ENCODE results near the gene ROBO1. TPM values are rescaled to one million over a fixed set of nuclear protein-coding genes. Genes with fewer than 3 reads are reported as not detected.

The ROBO1 gene
- total and polyA plus RNA-seq, 4 donors = 1.0 to 30.3 (median 3.9) TPM

- H3K36me3 ChIP-seq (ENCODE audit: control insufficient read depth in 4 of 4, insufficient read depth in 3 of 4, low read depth in 1 of 4, low read length in 3 of 4) = no peaks in the 10 kb centered on the region
- TF ChIP-seq TAF1 (conservative IDR thresholded peaks at IDR 0.05) = no peak
- TF ChIP-seq NR2F2 (IDR thresholded peaks at IDR 0.05) = no peak
- TF ChIP-seq FOXA1 (IDR thresholded peaks at IDR 0.05) = no peak
- TF ChIP-seq EGR1 (IDR thresholded peaks at IDR 0.05; ENCODE audit: low read depth in 2 of 2) = no peak
- TF ChIP-seq GABPA (IDR thresholded peaks at IDR 0.05 in 1 of 2, conservative IDR thresholded peaks at IDR 0.05 in 1 of 2) = no peak
- TF ChIP-seq ATF3 (IDR thresholded peaks at IDR 0.05) = no peak
- TF ChIP-seq HNF4G (IDR thresholded peaks at IDR 0.05) = no peak
- TF ChIP-seq SP1 (IDR thresholded peaks at IDR 0.05) = no peak
- no peak for TF ChIP-seq HNF4A (conservative IDR thresholded peaks at IDR 0.05)
- no peaks in the 10 kb centered on the region for H3K9me3 ChIP-seq (ENCODE audit: control insufficient read depth in 4 of 4, low read length in 3 of 4)
- no peak overlapping the region for H3K9ac ChIP-seq (ENCODE audit: low read depth in 1 of 2, low read length in 2 of 2)
- no peak overlapping the region for H3K27ac ChIP-seq (ENCODE audit: low read depth in 1 of 2, low read length in 2 of 2)
- 93% methylated on average over 4 of the region's 4 CpGs for WGBS
- no peak for DNase-seq (ENCODE audit: low spot score)
- H3K27me3 ChIP-seq (ENCODE audit: control insufficient read depth in 4 of 4, insufficient read depth in 4 of 4, low read length in 3 of 4) = no peaks in the 10 kb centered on the region
- H3K4me3 ChIP-seq (ENCODE audit: low read depth in 1 of 3, low read length in 3 of 3) = no peak overlapping the region
- H3K4me1 ChIP-seq (ENCODE audit: control insufficient read depth in 4 of 4, insufficient read depth in 4 of 4, low read length in 3 of 4) = peaks cover 0 to 3% (median 0%) of the 10 kb centered on the region in 4 donors
These were observed 929.4 kb downstream of the ROBO1 start for GRCh38 chr3:78838362-78838761.

GRCh38 chr3:78834910-78835309 lies 932.9 kb downstream of the ROBO1 start:
- no peak overlapping the region for H3K4me3 ChIP-seq (ENCODE audit: low read depth in 1 of 3, low read length in 3 of 3)
- TF ChIP-seq ATF3 (IDR thresholded peaks at IDR 0.05) (no peak), GABPA (IDR thresholded peaks at IDR 0.05 in 1 of 2, conservative IDR thresholded peaks at IDR 0.05 in 1 of 2) (no peak)
- no peak overlapping the region for H3K9ac ChIP-seq (ENCODE audit: low read depth in 1 of 2, low read length in 2 of 2)
- 92% methylated on average over 3 of the region's 3 CpGs for WGBS
- peaks cover 0 to 3% (median 0%) of the 10 kb centered on the region in 4 donors for H3K4me1 ChIP-seq (ENCODE audit: control insufficient read depth in 4 of 4, insufficient read depth in 4 of 4, low read length in 3 of 4)
- H3K9me3 ChIP-seq (ENCODE audit: control insufficient read depth in 4 of 4, low read length in 3 of 4) = no peaks in the 10 kb centered on the region
- no peak overlapping the region for H3K27ac ChIP-seq (ENCODE audit: low read depth in 1 of 2, low read length in 2 of 2)
- DNase-seq (ENCODE audit: low spot score) = no peak
- no peaks in the 10 kb centered on the region for H3K36me3 ChIP-seq (ENCODE audit: control insufficient read depth in 4 of 4, insufficient read depth in 3 of 4, low read depth in 1 of 4, low read length in 3 of 4)
- H3K27me3 ChIP-seq (ENCODE audit: control insufficient read depth in 4 of 4, insufficient read depth in 4 of 4, low read length in 3 of 4) = no peaks in the 10 kb centered on the region

GRCh38 chr3:78832785-78833204 lies 935.0 kb downstream of the ROBO1 start:
- H3K9me3 ChIP-seq (ENCODE audit: control insufficient read depth in 4 of 4, low read length in 3 of 4) = no peaks in the 10 kb centered on the region
- no peaks in the 10 kb centered on the region for H3K27me3 ChIP-seq (ENCODE audit: control insufficient read depth in 4 of 4, insufficient read depth in 4 of 4, low read length in 3 of 4)
- WGBS = 41% methylated on average over 5 of the region's 5 CpGs
- H3K4me3 ChIP-seq (ENCODE audit: low read depth in 1 of 3, low read length in 3 of 3) = no peak overlapping the region
- no peak for DNase-seq (ENCODE audit: low spot score)
- H3K27ac ChIP-seq (ENCODE audit: low read depth in 1 of 2, low read length in 2 of 2) = no peak overlapping the region
- no peak overlapping the region for H3K9ac ChIP-seq (ENCODE audit: low read depth in 1 of 2, low read length in 2 of 2)
- H3K36me3 ChIP-seq (ENCODE audit: control insufficient read depth in 4 of 4, insufficient read depth in 3 of 4, low read depth in 1 of 4, low read length in 3 of 4) = no peaks in the 10 kb centered on the region
- no peaks in the 10 kb centered on the region for H3K4me1 ChIP-seq (ENCODE audit: control insufficient read depth in 4 of 4, insufficient read depth in 4 of 4, low read length in 3 of 4)
- TF ChIP-seq RAD21 (IDR thresholded peaks at IDR 0.05) (peak in 1 of 2 donors; percentile 21), REST (IDR thresholded peaks at IDR 0.05) (no peak), CTCF (IDR thresholded peaks at IDR 0.05; ENCODE audit: low read depth, low read length, missing input control) (no peak), NR2F2 (IDR thresholded peaks at IDR 0.05) (no peak), HNF4G (IDR thresholded peaks at IDR 0.05) (peak; percentile 23), SP1 (IDR thresholded peaks at IDR 0.05) (peak; percentile 74), GABPA (IDR thresholded peaks at IDR 0.05 in 1 of 2, conservative IDR thresholded peaks at IDR 0.05 in 1 of 2) (no peak), MAX (IDR thresholded peaks at IDR 0.05) (no peak), ATF3 (IDR thresholded peaks at IDR 0.05) (no peak), RXRA (IDR thresholded peaks at IDR 0.05) (peak in 1 of 2 donors; percentile 45), JUND (IDR thresholded peaks at IDR 0.05) (no peak), FOXA1 (IDR thresholded peaks at IDR 0.05) (no peak), YY1 (IDR thresholded peaks at IDR 0.05) (peak; percentile 38), FOXA2 (IDR thresholded peaks at IDR 0.05) (no peak), EGR1 (IDR thresholded peaks at IDR 0.05; ENCODE audit: low read depth in 2 of 2) (no peak), HNF4A (conservative IDR thresholded peaks at IDR 0.05) (peak; percentile 68 to 80), TAF1 (conservative IDR thresholded peaks at IDR 0.05) (no peak), ZBTB33 (IDR thresholded peaks at IDR 0.05) (no peak)
